B cell (primary cell): ENCODE results near the gene GPC5. TPM values are rescaled to one million over a fixed set of nuclear protein-coding genes. Genes with fewer than 3 reads are reported as not detected.

Experiments used
- ATAC-seq: fragments of 200-7000 bp; cut with Tn5 transposase; one replicate; pipeline ENCODE4 v1.10.0; 2021; ENCODE audit warnings: low read depth, mild to moderate bottlenecking, moderate number of reproducible peaks, moderate library complexity
- CTCF ChIA-PET: fragments of 350-600 bp; sonication (Branson Sonifier 250); formaldehyde crosslinking; loops from one replicate; lab custom pipeline; 2021; ENCODE audit warnings: antibody characterized with exemption, inconsistent platforms; lab: Charles Lee
- POLR2A ChIA-PET: fragments of 350-600 bp; sonication (Branson Sonifier 250); formaldehyde crosslinking; loops from one replicate; lab custom pipeline; 2021; ENCODE audit warnings: antibody characterized with exemption; lab: Charles Lee
- DNase-seq: peaks from one replicate; pipeline ENCODE4 v3.0.0; 2013
- H2AFZ ChIP-seq: 2 replicates; pipeline ENCODE4 v1.6.1; 2012; ENCODE audit warnings: mild to moderate bottlenecking, low read depth, low read length; ENCODE audit not compliant: insufficient read depth, poor library complexity, severe bottlenecking
- H3K27ac ChIP-seq, 2 donors: 1 replicate in 1 of 2; 2 replicates in 1 of 2; pipeline ENCODE4 v1.5.1; 2012 to 2013; ENCODE audit warnings: low read length in 2 of 2, mild to moderate bottlenecking in 2 of 2, moderate library complexity in 1 of 2
- H3K27me3 ChIP-seq, 4 experiments: fragments of 200-600 bp in 1 of 4; sonication (generic) in 1 of 4; replicated peaks in 1 of 4; 1 replicate in 2 of 4; 2 replicates in 2 of 4; pipeline versions ENCODE4 v1.6.1 to v1.7.0; 2013 to 2016; ENCODE audit warnings: low read length in 3 of 4, mild to moderate bottlenecking in 2 of 4, mixed read lengths in 1 of 4, moderate library complexity in 1 of 4; ENCODE audit not compliant: insufficient read depth in 4 of 4, control insufficient read depth in 3 of 4; ENCODE audit errors: control extremely low read depth in 1 of 4
- H3K36me3 ChIP-seq, 2 experiments: replicated peaks in 1 of 2; 1 replicate in 1 of 2; 2 replicates in 1 of 2; pipeline versions ENCODE4 v1.6.1 to v1.7.1; 2013; ENCODE audit warnings: low read length in 1 of 2; ENCODE audit not compliant: insufficient read depth in 2 of 2, control insufficient read depth in 1 of 2; ENCODE audit errors: control extremely low read depth in 1 of 2, extremely low read depth in 1 of 2
- H3K4me1 ChIP-seq, 2 donors: fragments of 200-600 bp in 1 of 2; sonication (generic) in 1 of 2; 1 replicate in 1 of 2; 2 replicates in 1 of 2; pipeline versions ENCODE4 v1.5.1 to v1.6.1; 2013 to 2017; ENCODE audit warnings: low read length in 2 of 2; ENCODE audit not compliant: control insufficient read depth in 2 of 2, insufficient read depth in 2 of 2
- H3K4me2 ChIP-seq: replicated peaks from 2 replicates; pipeline ENCODE3; 2012; ENCODE audit warnings: mild to moderate bottlenecking, low read depth, low read length; ENCODE audit not compliant: poor library complexity, severe bottlenecking
- H3K4me3 ChIP-seq, 5 experiments: fragments of 200-600 bp in 1 of 5; sonication (generic) in 1 of 5; 1 replicate in 3 of 5; 2 replicates in 2 of 5; pipeline versions ENCODE4 v1.5.1 to v1.7.0; 2011 to 2016; ENCODE audit warnings: low read length in 4 of 5, mild to moderate bottlenecking in 4 of 5, low read depth in 2 of 5, control low read depth in 1 of 5, moderate library complexity in 1 of 5; ENCODE audit not compliant: insufficient read depth in 1 of 5; ENCODE audit errors: control extremely low read depth in 1 of 5, extremely low read depth in 1 of 5
- H3K79me2 ChIP-seq: fragments of 200-600 bp; sonication (generic); one replicate; pipeline ENCODE4 v1.6.0; 2016; ENCODE audit warnings: low read length; ENCODE audit not compliant: control insufficient read depth, insufficient read depth
- H3K9ac ChIP-seq: fragments of 200-600 bp; sonication (generic); 2 replicates; pipeline ENCODE4 v1.6.1; 2017; ENCODE audit warnings: mild to moderate bottlenecking, low read length, moderate library complexity
- H3K9me3 ChIP-seq, 3 donors: one replicate each; pipeline versions ENCODE4 v1.6.1 to v1.7.1; 2013; ENCODE audit warnings: low read length in 2 of 3; ENCODE audit not compliant: control insufficient read depth in 2 of 3, insufficient read depth in 1 of 3; ENCODE audit errors: control extremely low read depth in 1 of 3
- H4K20me1 ChIP-seq: 2 replicates; pipeline ENCODE4 v1.6.0; 2012; ENCODE audit warnings: mild to moderate bottlenecking, low read length; ENCODE audit not compliant: insufficient read depth, control insufficient read depth, poor library complexity, severe bottlenecking
- H3K27ac Mint-ChIP-seq: one replicate; pipeline ENCODE4 v1.8.0; 2021; ENCODE audit warnings: mixed read lengths
- H3K27me3 Mint-ChIP-seq: one replicate; pipeline ENCODE4 v1.8.0; 2021; ENCODE audit warnings: mixed read lengths
- H3K4me1 Mint-ChIP-seq: one replicate; pipeline ENCODE4 v1.8.0; 2021; ENCODE audit warnings: mixed read lengths
- H3K4me3 Mint-ChIP-seq: one replicate; pipeline ENCODE4 v1.8.0; 2021; ENCODE audit warnings: mixed read lengths
- H3K9me3 Mint-ChIP-seq: one replicate; pipeline ENCODE4 v1.8.0; 2022; ENCODE audit warnings: mixed read lengths; ENCODE audit not compliant: insufficient read depth
- EZH2 ChIP-seq: IDR thresholded peaks from 2 replicates; pipeline ENCODE4 v1.6.1; 2012; ENCODE audit warnings: borderline replicate concordance, low read depth, mild to moderate bottlenecking, moderate library complexity, low read length; ENCODE audit not compliant: insufficient read depth, poor library complexity, severe bottlenecking
- WGBS: methylation state at CpG from one replicate; pipeline ENCODE4 v1.1.5; 2013; ENCODE audit warnings: missing lambda C conversion rate; ENCODE audit not compliant: insufficient coverage; 5-methylcytosine and 5-hydroxymethylcytosine counted together
- intact Hi-C: fragments of 100-400 bp; cut with micrococcal nuclease; formaldehyde crosslinking; loops from one replicate; pipeline ENCODE4 v1.10.0; 2022
- polyA plus RNA-seq: library from polyadenylated mRNA; depleted of rRNA; stranded (reverse); fragments of >200 nt; gene quantifications from 2 replicates; pipeline ENCODE4 v1.2.3, GENCODE V29; 2012
- total RNA-seq, 2 donors: library from RNA; stranded (reverse); fragments of 120-200 nt in 1 of 2; gene quantifications; 1 replicate in 1 of 2; 2 replicates in 1 of 2; pipeline versions ENCODE4 v1.2.3 to v1.2.4, GENCODE V29; 2013 to 2022
- TF ChIP-seq, protein P1 (sequence below): fragments of 200-600 bp; IDR thresholded peaks from one replicate; pipeline ENCODE4 v1.8.0; 2022; ENCODE audit warnings: antibody characterized with exemption, mild to moderate bottlenecking

The GPC5 gene
- total and polyA plus RNA-seq, 2 donors (not counting 1 experiment from before 2014, with no cell fraction given) = 0.15 to 0.30 TPM

DNA sequence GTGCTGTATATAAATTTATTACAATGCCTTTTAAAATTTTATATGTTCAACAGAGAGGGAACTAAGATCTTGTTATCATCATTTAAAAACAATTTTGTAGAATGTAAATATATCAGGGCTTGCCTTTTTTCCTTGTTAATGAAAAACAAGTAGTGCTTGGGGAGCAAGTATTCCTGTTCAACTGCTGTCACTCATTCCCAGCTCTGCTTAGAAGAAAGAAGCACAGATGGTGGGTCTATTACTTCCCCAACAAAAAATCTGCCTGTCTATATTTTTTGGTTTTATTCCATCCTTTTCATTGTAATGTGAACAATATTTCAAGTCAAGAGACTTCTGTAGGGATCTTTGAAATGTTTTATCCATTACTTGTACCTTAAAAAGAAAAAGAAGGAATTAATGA lies 503.9 kb downstream of the GPC5 start:
- Histone ChIP-seq H4K20me1 (no peaks in the 10 kb centered on the region), H3K27me3 (no peaks in the 10 kb centered on the region), H3K9ac (no peak overlapping the region), H3K4me1 (peaks cover 3 to 7% of the 10 kb centered on the region in 2 donors), H3K9me3 (no peaks in the 10 kb centered on the region), H2AFZ (no peak overlapping the region), H3K27ac (no peak overlapping the region), H3K4me2 (no peak overlapping the region), H3K4me3 (no peak overlapping the region), H3K36me3 (no peaks in the 10 kb centered on the region), H3K79me2 (no peaks in the 10 kb centered on the region)
- H3K27me3 Mint-ChIP-seq = no peaks in the 10 kb centered on the region
- ATAC-seq (no peak), DNase-seq (no peak)
- POLR2A ChIA-PET = no interaction called here
- no peak overlapping the region for H3K4me3 Mint-ChIP-seq
- TF ChIP-seq, protein P1, sequence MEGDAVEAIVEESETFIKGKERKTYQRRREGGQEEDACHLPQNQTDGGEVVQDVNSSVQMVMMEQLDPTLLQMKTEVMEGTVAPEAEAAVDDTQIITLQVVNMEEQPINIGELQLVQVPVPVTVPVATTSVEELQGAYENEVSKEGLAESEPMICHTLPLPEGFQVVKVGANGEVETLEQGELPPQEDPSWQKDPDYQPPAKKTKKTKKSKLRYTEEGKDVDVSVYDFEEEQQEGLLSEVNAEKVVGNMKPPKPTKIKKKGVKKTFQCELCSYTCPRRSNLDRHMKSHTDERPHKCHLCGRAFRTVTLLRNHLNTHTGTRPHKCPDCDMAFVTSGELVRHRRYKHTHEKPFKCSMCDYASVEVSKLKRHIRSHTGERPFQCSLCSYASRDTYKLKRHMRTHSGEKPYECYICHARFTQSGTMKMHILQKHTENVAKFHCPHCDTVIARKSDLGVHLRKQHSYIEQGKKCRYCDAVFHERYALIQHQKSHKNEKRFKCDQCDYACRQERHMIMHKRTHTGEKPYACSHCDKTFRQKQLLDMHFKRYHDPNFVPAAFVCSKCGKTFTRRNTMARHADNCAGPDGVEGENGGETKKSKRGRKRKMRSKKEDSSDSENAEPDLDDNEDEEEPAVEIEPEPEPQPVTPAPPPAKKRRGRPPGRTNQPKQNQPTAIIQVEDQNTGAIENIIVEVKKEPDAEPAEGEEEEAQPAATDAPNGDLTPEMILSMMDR = no peak
- TF ChIP-seq EZH2 = no peak
- H3K27ac Mint-ChIP-seq = no peak overlapping the region
- CTCF ChIA-PET = no interaction called here
- intact Hi-C loops = no loop called here
- peaks cover 4% of the 10 kb centered on the region for H3K4me1 Mint-ChIP-seq
- peaks cover 2% of the 10 kb centered on the region for H3K9me3 Mint-ChIP-seq

DNA sequence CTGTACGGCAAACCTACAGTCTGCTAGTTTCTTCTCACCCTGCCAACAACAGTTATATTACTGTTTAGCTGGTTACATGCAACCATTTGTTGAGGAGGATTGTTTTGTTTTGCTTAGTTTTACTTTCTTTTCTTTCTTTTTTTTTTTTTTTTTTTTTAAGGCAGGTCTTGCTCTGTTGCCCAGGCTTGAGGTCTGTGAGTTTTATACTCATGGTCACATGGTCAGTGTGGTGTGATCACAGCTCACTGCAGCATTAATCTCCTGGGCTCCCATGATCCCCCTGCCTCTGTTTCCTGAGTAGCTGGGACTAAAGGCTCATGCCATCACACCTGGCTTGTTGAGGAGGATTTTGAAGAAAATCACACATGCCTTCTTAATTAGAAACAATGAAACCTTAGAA lies 505.6 kb downstream of the GPC5 start:
- Histone ChIP-seq H3K27me3 (no peaks in the 10 kb centered on the region), H3K9me3 (no peaks in the 10 kb centered on the region), H3K4me3 (no peak overlapping the region), H2AFZ (no peak overlapping the region), H3K79me2 (no peaks in the 10 kb centered on the region), H3K9ac (no peak overlapping the region), H3K27ac (no peak overlapping the region), H3K4me1 (peaks cover 3 to 7% of the 10 kb centered on the region in 2 donors), H3K4me2 (peak overlapping the region; percentile 5), H3K36me3 (no peaks in the 10 kb centered on the region), H4K20me1 (no peaks in the 10 kb centered on the region)
- no peaks in the 10 kb centered on the region for H3K27me3 Mint-ChIP-seq
- ChIA-PET CTCF (no interaction called here), POLR2A (no interaction called here)
- no peak for ATAC-seq
- no peak overlapping the region for H3K4me3 Mint-ChIP-seq
- peaks cover 2% of the 10 kb centered on the region for H3K9me3 Mint-ChIP-seq
- WGBS = no CpG with 5 or more reads among the region's 1 CpG
- TF ChIP-seq EZH2 = no peak
- TF ChIP-seq, protein P1 = no peak
- H3K4me1 Mint-ChIP-seq = peaks cover 4% of the 10 kb centered on the region
- intact Hi-C loops = no loop called here
- no peak for DNase-seq
- H3K27ac Mint-ChIP-seq = no peak overlapping the region
